Keratinocyte (primary cell): ENCODE results near the gene SPG11. TPM values are rescaled to one million over a fixed set of nuclear protein-coding genes. Genes with fewer than 3 reads are reported as not detected.

Experiments used
- DNase-seq: peaks from one replicate; pipeline ENCODE4 v3.0.0-alpha.2; 2011; ENCODE audit warnings: low read depth, missing footprints, low spot score
- FAIRE-seq: peaks from 2 replicates; lab custom pipeline; 2011; peaks lifted over from hg19 to GRCh38; lab: Jason Lieb, UNC
- H2AFZ ChIP-seq: 2 replicates; pipeline ENCODE4 v1.6.0; 2012; ENCODE audit warnings: low read length, control low read depth, inconsistent platforms; ENCODE audit not compliant: control insufficient read depth
- H3K27ac ChIP-seq: 2 replicates; pipeline ENCODE4 v1.5.1; 2011; ENCODE audit warnings: low read length; ENCODE audit not compliant: control insufficient read depth, insufficient read depth
- H3K27me3 ChIP-seq: 3 replicates; pipeline ENCODE4 v1.6.0; 2011; ENCODE audit warnings: low read length; ENCODE audit not compliant: control insufficient read depth, insufficient read depth; ENCODE audit errors: extremely low read depth
- H3K36me3 ChIP-seq, 2 experiments: 2 replicates in 1 of 2; 3 replicates in 1 of 2; pipeline ENCODE4 v1.5.1; 2011; ENCODE audit warnings: low read length in 2 of 2, mild to moderate bottlenecking in 1 of 2; ENCODE audit not compliant: control insufficient read depth in 2 of 2, insufficient read depth in 2 of 2; ENCODE audit errors: extremely low read depth in 1 of 2
- H3K4me1 ChIP-seq: 3 replicates; pipeline ENCODE4 v1.5.1; 2011; ENCODE audit warnings: low read length; ENCODE audit not compliant: control insufficient read depth, insufficient read depth; ENCODE audit errors: extremely low read depth
- H3K4me2 ChIP-seq: 3 replicates; pipeline ENCODE4 v1.6.0; 2011; ENCODE audit warnings: low read depth, low read length; ENCODE audit not compliant: control insufficient read depth, insufficient read depth; ENCODE audit errors: extremely low read depth
- H3K4me3 ChIP-seq, 3 experiments: fragments of 200-600 bp in 1 of 3; sonication (generic) in 1 of 3; 2 replicates in 2 of 3; 3 replicates in 1 of 3; pipeline ENCODE4 v1.5.1; 2011 to 2016; ENCODE audit warnings: low read length in 3 of 3, mild to moderate bottlenecking in 3 of 3, control low read depth in 2 of 3, inconsistent platforms in 1 of 3, low read depth in 1 of 3, mixed read lengths in 1 of 3, mixed run types in 1 of 3, moderate library complexity in 1 of 3; ENCODE audit not compliant: control insufficient read depth in 2 of 3, insufficient read depth in 2 of 3; ENCODE audit errors: extremely low read depth in 1 of 3
- H3K79me2 ChIP-seq: 2 replicates; pipeline ENCODE4 v1.6.0; 2012; ENCODE audit warnings: low read length; ENCODE audit not compliant: control insufficient read depth, insufficient read depth
- H3K9ac ChIP-seq: 3 replicates; pipeline ENCODE4 v1.6.0; 2011; ENCODE audit warnings: low read length; ENCODE audit not compliant: control insufficient read depth, insufficient read depth; ENCODE audit errors: extremely low read depth
- H3K9me1 ChIP-seq: 3 replicates; pipeline ENCODE4 v1.6.0; 2011; ENCODE audit warnings: low read length; ENCODE audit not compliant: control insufficient read depth, insufficient read depth; ENCODE audit errors: extremely low read depth
- H3K9me3 ChIP-seq: 2 replicates; pipeline ENCODE4 v1.5.1; 2012; ENCODE audit warnings: low read depth, low read length; ENCODE audit not compliant: control insufficient read depth
- H4K20me1 ChIP-seq: 3 replicates; pipeline ENCODE4 v1.6.0; 2011; ENCODE audit warnings: low read length; ENCODE audit not compliant: control insufficient read depth, insufficient read depth; ENCODE audit errors: extremely low read depth
- EZH2 ChIP-seq: IDR thresholded peaks from one replicate; pipeline ENCODE4 v1.6.1; 2012; ENCODE audit warnings: inconsistent platforms, mild to moderate bottlenecking, low read length, moderate library complexity
- dilution Hi-C: fragments of 300-500 bp; cut with MboI; formaldehyde crosslinking; loops from one replicate; pipeline ENCODE4 v1.7.0; 2020; ENCODE audit warnings: low sequenced_read_pairs; ENCODE audit not compliant: extremely low pct_ligation_motif_present
- polyA plus RNA-seq, 5 experiments: library from polyadenylated mRNA; depleted of rRNA in 3 of 5; stranded (reverse) in 3 of 5; stranded (forward) in 1 of 5; unstranded in 1 of 5; fragments of >200 nt; gene quantifications; 1 replicate in 1 of 5; 2 replicates in 3 of 5; 3 replicates in 1 of 5; pipeline versions ENCODE4 v1.2.1 to v1.2.3, GENCODE V29; 2011 to 2012; ENCODE audit warnings: missing spikeins in 2 of 5, low read depth in 1 of 5, low replicate concordance in 1 of 5
- TF ChIP-seq, protein P1 (sequence below), 3 experiments: IDR thresholded peaks in 1 of 3; conservative IDR thresholded peaks in 1 of 3; optimal IDR thresholded peaks in 1 of 3; 2 replicates in 2 of 3; 3 replicates in 1 of 3; pipeline versions ENCODE3 to v1.5.1; 2011; ENCODE audit warnings: low read length in 3 of 3, mild to moderate bottlenecking in 3 of 3, moderate library complexity in 2 of 3, control low read depth in 1 of 3, inconsistent platforms in 1 of 3; ENCODE audit not compliant: insufficient read depth in 2 of 3; ENCODE audit errors: extremely low read depth in 1 of 3

The SPG11 gene
- polyA plus RNA-seq, 1 donor (not counting 4 experiments of a cell fraction or from before 2014, with no cell fraction given) = 41.5 TPM

DNA sequence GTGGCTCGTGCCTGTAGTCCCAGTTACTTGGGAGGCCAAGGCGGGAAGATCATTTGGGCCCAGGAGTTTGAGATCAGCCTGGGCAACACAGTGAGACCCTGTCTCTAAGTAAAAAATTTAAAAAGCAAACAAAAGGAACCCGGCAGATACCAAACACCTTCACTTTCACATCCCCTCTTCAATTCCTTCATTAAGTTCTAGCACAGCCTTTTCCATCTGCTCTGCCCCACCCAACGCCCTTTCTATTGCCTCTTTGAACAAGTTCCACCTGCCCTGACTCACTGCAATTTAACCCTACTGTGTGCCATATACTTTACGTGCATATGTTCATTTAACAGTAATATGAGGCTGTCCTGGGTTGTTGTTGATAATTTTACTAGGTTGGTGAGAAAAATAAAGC lies 12.4 kb upstream of the SPG11 start:
- Histone ChIP-seq H3K79me2 (no peaks in the 10 kb centered on the region), H3K4me3 (no peak overlapping the region), H3K9me3 (no peaks in the 10 kb centered on the region), H3K4me1 (no peaks in the 10 kb centered on the region), H3K9ac (no peak overlapping the region), H2AFZ (no peak overlapping the region), H3K27ac (no peak overlapping the region), H3K9me1 (no peaks in the 10 kb centered on the region), H4K20me1 (no peaks in the 10 kb centered on the region), H3K4me2 (no peak overlapping the region), H3K36me3 (no peaks in the 10 kb centered on the region), H3K27me3 (peaks cover 7% of the 10 kb centered on the region)
- DNase-seq (no peak), FAIRE-seq (no peak)
- TF ChIP-seq, protein P1, sequence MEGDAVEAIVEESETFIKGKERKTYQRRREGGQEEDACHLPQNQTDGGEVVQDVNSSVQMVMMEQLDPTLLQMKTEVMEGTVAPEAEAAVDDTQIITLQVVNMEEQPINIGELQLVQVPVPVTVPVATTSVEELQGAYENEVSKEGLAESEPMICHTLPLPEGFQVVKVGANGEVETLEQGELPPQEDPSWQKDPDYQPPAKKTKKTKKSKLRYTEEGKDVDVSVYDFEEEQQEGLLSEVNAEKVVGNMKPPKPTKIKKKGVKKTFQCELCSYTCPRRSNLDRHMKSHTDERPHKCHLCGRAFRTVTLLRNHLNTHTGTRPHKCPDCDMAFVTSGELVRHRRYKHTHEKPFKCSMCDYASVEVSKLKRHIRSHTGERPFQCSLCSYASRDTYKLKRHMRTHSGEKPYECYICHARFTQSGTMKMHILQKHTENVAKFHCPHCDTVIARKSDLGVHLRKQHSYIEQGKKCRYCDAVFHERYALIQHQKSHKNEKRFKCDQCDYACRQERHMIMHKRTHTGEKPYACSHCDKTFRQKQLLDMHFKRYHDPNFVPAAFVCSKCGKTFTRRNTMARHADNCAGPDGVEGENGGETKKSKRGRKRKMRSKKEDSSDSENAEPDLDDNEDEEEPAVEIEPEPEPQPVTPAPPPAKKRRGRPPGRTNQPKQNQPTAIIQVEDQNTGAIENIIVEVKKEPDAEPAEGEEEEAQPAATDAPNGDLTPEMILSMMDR (optimal IDR thresholded peaks at IDR 0.05 in 1 of 3, IDR thresholded peaks at IDR 0.05 in 1 of 3, conservative IDR thresholded peaks at IDR 0.05 in 1 of 3; ENCODE audit: extremely low read depth in 1 of 3, insufficient read depth in 2 of 3, low read length in 3 of 3) = no peak
- TF ChIP-seq EZH2 = no peak
- dilution Hi-C loops = no loop called here

DNA sequence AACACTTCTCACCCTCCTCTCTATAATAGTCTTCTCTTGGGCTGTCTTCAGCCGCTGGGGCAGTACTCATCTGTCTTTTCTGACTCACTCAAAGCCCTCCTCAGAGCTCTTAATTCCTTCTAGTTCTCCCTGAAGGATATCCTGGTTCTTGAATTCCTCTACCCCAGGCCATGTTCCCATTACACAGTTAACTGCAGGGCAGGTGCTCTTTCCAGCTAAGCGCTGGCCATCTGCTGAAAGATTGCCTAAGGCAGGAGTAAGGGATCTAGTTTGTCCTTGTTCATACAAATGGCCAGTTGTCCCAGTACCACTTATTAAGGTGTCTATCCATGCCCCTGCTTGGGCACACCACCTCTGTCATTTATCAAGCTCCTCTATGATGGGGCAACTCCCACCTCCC lies 10.2 kb upstream of the SPG11 start:
- Histone ChIP-seq H3K9me1 (no peaks in the 10 kb centered on the region), H4K20me1 (no peaks in the 10 kb centered on the region), H3K4me3 (no peak overlapping the region), H3K79me2 (no peaks in the 10 kb centered on the region), H3K9me3 (no peaks in the 10 kb centered on the region), H3K4me1 (no peaks in the 10 kb centered on the region), H3K9ac (no peak overlapping the region), H3K27ac (no peak overlapping the region), H3K27me3 (peaks cover 7% of the 10 kb centered on the region), H3K36me3 (no peaks in the 10 kb centered on the region), H3K4me2 (no peak overlapping the region), H2AFZ (no peak overlapping the region)
- dilution Hi-C loops = no loop called here
- FAIRE-seq (no peak), DNase-seq (no peak)
- TF ChIP-seq EZH2 = no peak
- TF ChIP-seq, protein P1 (optimal IDR thresholded peaks at IDR 0.05 in 1 of 3, IDR thresholded peaks at IDR 0.05 in 1 of 3, conservative IDR thresholded peaks at IDR 0.05 in 1 of 3; ENCODE audit: extremely low read depth in 1 of 3, insufficient read depth in 2 of 3, low read length in 3 of 3) = no peak
